Upper lobe of left lung (tissue), 6 donors: ENCODE measurements around the gene ST6GALNAC3. TPM values are rescaled to one million over a fixed set of nuclear protein-coding genes. Genes with fewer than 3 reads are reported as not detected.

Experiments
- ATAC-seq, 2 donors: fragments of 200-7000 bp; cut with Tn5 transposase; one replicate each; pipeline ENCODE4 v1.9.1; 2022; ENCODE audit warnings: mild to moderate bottlenecking in 2 of 2, moderate library complexity in 2 of 2; ENCODE audit not compliant: low FRiP score in 2 of 2
- DNase-seq, 2 donors: peaks; one replicate each; pipeline ENCODE4 v3.0.0-alpha.2; 2019 to 2020
- H3K27ac ChIP-seq, 4 donors: fragments of 200-600 bp; sonication (generic); one replicate each; pipeline ENCODE4 v1.5.1; 2016 to 2019
- H3K27me3 ChIP-seq, 4 donors: fragments of 200-600 bp; sonication (generic); one replicate each; pipeline ENCODE4 v1.5.1; 2017 to 2019
- H3K36me3 ChIP-seq, 4 donors: fragments of 200-600 bp; sonication (generic); one replicate each; pipeline ENCODE4 v1.5.1; 2016 to 2019
- H3K4me1 ChIP-seq, 4 donors: fragments of 200-600 bp; sonication (generic); one replicate each; pipeline ENCODE4 v1.5.1; 2018 to 2019
- H3K4me3 ChIP-seq, 4 donors: fragments of 200-600 bp; sonication (generic); one replicate each; pipeline ENCODE4 v1.5.1; 2017 to 2019; ENCODE audit warnings: mild to moderate bottlenecking in 2 of 4, moderate library complexity in 1 of 4
- H3K9me3 ChIP-seq, 4 donors: fragments of 200-600 bp; sonication (generic); one replicate each; pipeline ENCODE4 v1.5.1; 2018 to 2019
- CTCF ChIP-seq, 6 experiments: fragments of 450-650 bp in 4 of 6; fragments of 200-600 bp in 2 of 6; sonication (generic) in 2 of 6; IDR thresholded peaks; one replicate each; pipeline ENCODE4 v1.5.1; 2016 to 2019; ENCODE audit warnings: antibody characterized with exemption in 6 of 6
- EP300 ChIP-seq, 4 donors: sonication (generic); formaldehyde crosslinking; IDR thresholded peaks; one replicate each; pipeline ENCODE4 v1.5.1; 2017; ENCODE audit warnings: antibody characterized with exemption in 4 of 4, control low read depth in 2 of 4
- POLR2A ChIP-seq, 4 donors: fragments of 450-650 bp; IDR thresholded peaks; one replicate each; pipeline ENCODE4 v1.5.1; 2016 to 2017; ENCODE audit warnings: antibody characterized with exemption in 4 of 4, mild to moderate bottlenecking in 2 of 4
- POLR2AphosphoS5 ChIP-seq, 2 donors: sonication (generic); formaldehyde crosslinking; IDR thresholded peaks; one replicate each; pipeline ENCODE4 v1.5.1; 2017; ENCODE audit warnings: antibody characterized with exemption in 2 of 2
- WGBS, 2 donors: methylation state at CpG; one replicate each; pipeline ENCODE4 v1.1.5; 2017 to 2018; 5-methylcytosine and 5-hydroxymethylcytosine counted together
- total RNA-seq, 6 donors: library from RNA; depleted of rRNA in 4 of 6; stranded (reverse); fragments of >200 nt in 4 of 6; gene quantifications; one replicate each; pipeline versions ENCODE4 v1.1.0 to v1.2.1, GENCODE V29; 2016 to 2021
- donor health status: DM: no; HTN: no; CAD: no; lungs with moderate emphysema.
- donor health status: DM: no; HTN: yes; CAD: no; lungs with severe emphysema.

ST6GALNAC3 gene
- total RNA-seq, 6 donors from 2014 or later: 5.8 to 13.1 (median 11.3) TPM

GRCh38 chr1:76374086-76374485 lies 299.5 kb downstream of the ST6GALNAC3 start:
- Histone ChIP-seq H3K4me3 (no peak overlapping the region), H3K27ac (no peak overlapping the region), H3K9me3 (no peaks in the 10 kb centered on the region), H3K36me3 (no peaks in the 10 kb centered on the region), H3K4me1 (no peaks in the 10 kb centered on the region), H3K27me3 (no peaks in the 10 kb centered on the region)
- 89 to 91% methylated on average over 5 of the region's 5 CpGs for WGBS, 2 donors
- no peak for TF ChIP-seq POLR2AphosphoS5 (IDR thresholded peaks at IDR 0.05)
- no peak for TF ChIP-seq POLR2A (IDR thresholded peaks at IDR 0.05)
- TF ChIP-seq EP300 (IDR thresholded peaks at IDR 0.05): no peak
- TF ChIP-seq CTCF (IDR thresholded peaks at IDR 0.05): no peak
- DNase-seq (no peak), ATAC-seq (no peak)

DNA sequence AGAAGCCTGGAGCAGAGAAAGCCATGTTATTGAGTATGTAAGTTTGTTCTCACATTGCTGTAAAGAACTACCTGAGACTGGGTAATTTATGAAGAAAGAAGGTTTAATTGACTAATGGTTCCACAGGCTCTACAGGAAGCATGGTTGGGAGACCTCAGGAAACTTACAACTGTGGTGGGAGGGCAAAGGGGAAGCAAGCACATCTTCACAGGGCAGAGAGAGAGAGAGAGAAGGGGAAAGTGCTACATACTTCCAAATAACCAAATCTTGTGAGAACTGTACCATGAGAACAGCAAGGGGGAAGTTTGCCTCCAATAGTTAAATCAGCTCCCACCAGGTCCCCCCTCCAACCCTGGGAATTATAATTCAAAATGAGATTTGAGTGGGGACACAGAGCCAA lies 302.7 kb downstream of the ST6GALNAC3 start:
- ATAC-seq: no peak
- Histone ChIP-seq H3K4me3 (no peak overlapping the region), H3K27ac (no peak overlapping the region), H3K36me3 (no peaks in the 10 kb centered on the region), H3K4me1 (no peaks in the 10 kb centered on the region), H3K27me3 (no peaks in the 10 kb centered on the region), H3K9me3 (no peaks in the 10 kb centered on the region)
- no peak for DNase-seq
- TF ChIP-seq EP300 (IDR thresholded peaks at IDR 0.05) (no peak), POLR2A (IDR thresholded peaks at IDR 0.05) (no peak), CTCF (IDR thresholded peaks at IDR 0.05) (no peak), POLR2AphosphoS5 (IDR thresholded peaks at IDR 0.05) (no peak)

DNA sequence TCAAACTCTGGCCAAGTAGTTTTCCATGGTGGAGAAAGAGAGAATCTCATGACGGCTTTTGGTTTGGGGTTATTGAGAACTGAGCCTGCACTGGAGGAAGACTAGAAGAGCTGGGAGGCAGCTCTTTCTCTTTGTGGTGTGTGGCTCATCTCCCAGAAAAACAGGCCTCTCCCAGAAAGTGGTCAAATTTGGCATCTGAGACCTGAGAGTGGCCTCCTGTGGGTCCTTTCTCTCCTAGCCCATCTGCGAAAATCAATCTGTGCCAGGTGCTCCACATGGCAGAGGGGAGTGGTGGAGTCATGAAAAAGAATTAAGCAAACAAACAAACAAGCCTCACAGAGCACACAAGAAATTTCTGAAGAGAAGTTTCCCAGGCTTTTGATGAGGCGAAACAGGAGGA lies 305.0 kb downstream of the ST6GALNAC3 start:
- no peak overlapping the region for H3K4me3 ChIP-seq
- H3K9me3 ChIP-seq: no peaks in the 10 kb centered on the region
- no peak for TF ChIP-seq EP300 (IDR thresholded peaks at IDR 0.05)
- no peaks in the 10 kb centered on the region for H3K36me3 ChIP-seq
- DNase-seq (no peak), ATAC-seq (no peak)
- no peaks in the 10 kb centered on the region for H3K4me1 ChIP-seq
- no peak overlapping the region for H3K27ac ChIP-seq
- H3K27me3 ChIP-seq: no peaks in the 10 kb centered on the region
- 93 to 97% methylated on average over 3 of the region's 3 CpGs for WGBS, 2 donors

DNA sequence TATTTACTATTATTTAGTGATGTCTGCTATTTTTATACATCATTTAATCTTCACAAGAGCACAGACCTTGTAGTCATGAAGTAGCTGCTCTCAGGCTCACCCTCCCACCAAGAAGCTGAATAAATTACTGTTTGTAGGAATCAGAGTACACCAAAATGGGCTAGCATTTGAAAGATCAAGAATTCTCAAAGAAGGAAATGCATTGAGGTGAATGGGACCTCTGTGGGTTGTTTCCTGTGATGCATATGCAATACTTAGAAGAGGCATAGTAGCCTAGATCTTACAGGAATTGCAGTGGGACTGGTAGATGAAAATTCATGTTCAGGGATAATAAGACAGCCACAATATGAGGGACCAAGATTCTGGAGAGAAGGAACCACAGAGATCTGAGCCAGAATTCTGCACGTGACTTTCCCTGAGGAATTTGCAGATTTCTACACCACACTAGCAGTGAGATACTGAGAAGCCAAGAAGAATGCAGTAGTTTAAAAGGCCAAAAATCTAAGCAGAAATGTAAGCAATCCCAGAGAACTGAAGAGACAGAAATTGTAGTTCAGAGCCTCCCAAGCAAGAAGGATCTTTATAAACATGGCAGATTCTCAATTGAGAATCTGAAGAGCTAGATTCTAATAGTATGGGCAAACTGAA lies 307.0 kb downstream of the ST6GALNAC3 start:
- ATAC-seq (no peak), DNase-seq (no peak)
- no peak overlapping the region for H3K27ac ChIP-seq
- no peaks in the 10 kb centered on the region for H3K36me3 ChIP-seq
- no peaks in the 10 kb centered on the region for H3K4me1 ChIP-seq
- 79 to 84% methylated on average over 1 of the region's 1 CpG for WGBS, 2 donors
- H3K4me3 ChIP-seq: no peak overlapping the region
- no peaks in the 10 kb centered on the region for H3K27me3 ChIP-seq
- TF ChIP-seq CTCF (IDR thresholded peaks at IDR 0.05) (no peak), POLR2A (IDR thresholded peaks at IDR 0.05) (no peak), POLR2AphosphoS5 (IDR thresholded peaks at IDR 0.05) (no peak), EP300 (IDR thresholded peaks at IDR 0.05) (no peak)
- H3K9me3 ChIP-seq: no peaks in the 10 kb centered on the region

GRCh38 chr1:76388261-76388660 lies 313.7 kb downstream of the ST6GALNAC3 start:
- no peak overlapping the region for H3K27ac ChIP-seq
- no peaks in the 10 kb centered on the region for H3K9me3 ChIP-seq
- ATAC-seq (no peak), DNase-seq (no peak)
- H3K27me3 ChIP-seq: no peaks in the 10 kb centered on the region
- H3K36me3 ChIP-seq: no peaks in the 10 kb centered on the region
- no peak overlapping the region for H3K4me3 ChIP-seq
- no peaks in the 10 kb centered on the region for H3K4me1 ChIP-seq
- 93 to 97% methylated on average over 2 of the region's 2 CpGs for WGBS, 2 donors
- no peak for TF ChIP-seq CTCF (IDR thresholded peaks at IDR 0.05)
- no peak for TF ChIP-seq EP300 (IDR thresholded peaks at IDR 0.05)
- no peak for TF ChIP-seq POLR2AphosphoS5 (IDR thresholded peaks at IDR 0.05)
- TF ChIP-seq POLR2A (IDR thresholded peaks at IDR 0.05): no peak
